Mesenchymal stem cell (in vitro differentiated cells and primary cell): ENCODE data around the gene LAMB4.

ENCODE experiments used
- DNase-seq: peaks from one replicate; pipeline ENCODE4 v3.0.0-alpha.2; 2013
- H2AFZ ChIP-seq: one replicate; pipeline ENCODE4 v1.6.1; 2013; ENCODE audit warnings: low read depth, mild to moderate bottlenecking, control low read depth, inconsistent platforms, low read length, moderate library complexity
- H2AK5ac ChIP-seq: 2 replicates; pipeline ENCODE4 v1.6.1; 2013; ENCODE audit warnings: low read length, moderate library complexity, mild to moderate bottlenecking, inconsistent platforms; ENCODE audit not compliant: severe bottlenecking
- H2BK120ac ChIP-seq: one replicate; pipeline ENCODE4 v1.6.1; 2013; ENCODE audit warnings: low read depth, mild to moderate bottlenecking, inconsistent platforms, low read length, moderate library complexity
- H2BK12ac ChIP-seq, 2 experiments: one replicate each; pipeline ENCODE4 v1.6.1; 2013; ENCODE audit warnings: inconsistent platforms in 2 of 2, low read length in 2 of 2, mild to moderate bottlenecking in 2 of 2, moderate library complexity in 2 of 2, control low read depth in 1 of 2
- H2BK15ac ChIP-seq: one replicate; pipeline ENCODE4 v1.6.1; 2013; ENCODE audit warnings: mild to moderate bottlenecking, low read depth, inconsistent platforms; ENCODE audit not compliant: poor library complexity, severe bottlenecking
- H2BK5ac ChIP-seq: 2 replicates; pipeline ENCODE4 v1.6.1; 2013; ENCODE audit warnings: low read depth, mild to moderate bottlenecking, low read length, control low read depth, inconsistent platforms; ENCODE audit not compliant: poor library complexity, severe bottlenecking
- H3K14ac ChIP-seq, 2 experiments: one replicate each; pipeline ENCODE4 v1.6.1; 2013; ENCODE audit warnings: inconsistent platforms in 2 of 2, low read length in 2 of 2, control low read depth in 1 of 2, mild to moderate bottlenecking in 1 of 2, moderate library complexity in 1 of 2
- H3K18ac ChIP-seq, 2 experiments: one replicate each; pipeline ENCODE4 v1.6.1; 2013; ENCODE audit warnings: inconsistent platforms in 2 of 2, low read length in 2 of 2, control low read depth in 1 of 2, low read depth in 1 of 2, mild to moderate bottlenecking in 1 of 2
- H3K23ac ChIP-seq, 2 experiments: one replicate each; pipeline ENCODE4 v1.6.1; 2013; ENCODE audit warnings: inconsistent platforms in 2 of 2, low read length in 2 of 2, mild to moderate bottlenecking in 2 of 2, moderate library complexity in 2 of 2, control low read depth in 1 of 2
- H3K27ac ChIP-seq: 2 replicates; pipeline ENCODE4 v1.5.1; 2013; ENCODE audit warnings: mild to moderate bottlenecking, moderate library complexity, low read length, control low read depth, inconsistent platforms; ENCODE audit not compliant: poor library complexity, severe bottlenecking
- H3K27me3 ChIP-seq, 2 experiments: 2 replicates each; pipeline versions ENCODE4 v1.6.1 to v1.7.0; 2013; ENCODE audit warnings: low read length in 2 of 2, mild to moderate bottlenecking in 2 of 2, moderate library complexity in 2 of 2, control low read depth in 1 of 2, inconsistent platforms in 1 of 2; ENCODE audit not compliant: control insufficient read depth in 1 of 2, insufficient read depth in 1 of 2
- H3K36me3 ChIP-seq, 2 experiments: 2 replicates each; pipeline versions ENCODE4 v1.6.1 to v1.7.0; 2013; ENCODE audit warnings: low read length in 2 of 2, control low read depth in 1 of 2, inconsistent platforms in 1 of 2, low read depth in 1 of 2, mild to moderate bottlenecking in 1 of 2; ENCODE audit not compliant: insufficient read depth in 2 of 2, control insufficient read depth in 1 of 2
- H3K4ac ChIP-seq, 2 experiments: one replicate each; pipeline ENCODE4 v1.6.1; 2013; ENCODE audit warnings: inconsistent platforms in 2 of 2, low read length in 2 of 2, mild to moderate bottlenecking in 2 of 2, moderate library complexity in 2 of 2, control low read depth in 1 of 2, low read depth in 1 of 2
- H3K4me1 ChIP-seq: 2 replicates; pipeline ENCODE4 v1.6.1; 2013; ENCODE audit warnings: low read depth, low read length, control low read depth; ENCODE audit not compliant: control insufficient read depth, insufficient read depth
- H3K4me2 ChIP-seq: 2 replicates; pipeline ENCODE4 v1.6.1; 2013; ENCODE audit warnings: low read length, mild to moderate bottlenecking, inconsistent platforms; ENCODE audit not compliant: poor library complexity, severe bottlenecking
- H3K4me3 ChIP-seq, 2 experiments: 2 replicates each; pipeline versions ENCODE4 v1.5.1 to v1.7.0; 2013; ENCODE audit warnings: low read length in 2 of 2, mild to moderate bottlenecking in 2 of 2, control low read depth in 1 of 2, low read depth in 1 of 2; ENCODE audit not compliant: insufficient read depth in 1 of 2
- H3K79me1 ChIP-seq: replicated peaks from 2 replicates; pipeline ENCODE4 v1.6.1; 2013; ENCODE audit warnings: mild to moderate bottlenecking, control low read depth, low read length, inconsistent platforms; ENCODE audit not compliant: poor library complexity, severe bottlenecking
- H3K9ac ChIP-seq: 2 replicates; pipeline ENCODE4 v1.7.0; 2013; ENCODE audit warnings: mild to moderate bottlenecking, low read length, moderate library complexity
- H3K9me3 ChIP-seq: 2 replicates; pipeline ENCODE4 v1.7.0; 2013; ENCODE audit warnings: mild to moderate bottlenecking, low read length; ENCODE audit not compliant: control insufficient read depth
- H4K8ac ChIP-seq: one replicate; pipeline ENCODE4 v1.6.1; 2013; ENCODE audit warnings: inconsistent platforms, mild to moderate bottlenecking, low read length, moderate library complexity
- H4K91ac ChIP-seq: one replicate; pipeline ENCODE4 v1.6.1; 2013; ENCODE audit warnings: mild to moderate bottlenecking, low read length, inconsistent platforms
- WGBS: methylation state at CpG from one replicate; pipeline ENCODE4 v1.1.7; 2013; ENCODE audit warnings: mixed read lengths; 5-methylcytosine and 5-hydroxymethylcytosine counted together

The LAMB4 gene

DNA sequence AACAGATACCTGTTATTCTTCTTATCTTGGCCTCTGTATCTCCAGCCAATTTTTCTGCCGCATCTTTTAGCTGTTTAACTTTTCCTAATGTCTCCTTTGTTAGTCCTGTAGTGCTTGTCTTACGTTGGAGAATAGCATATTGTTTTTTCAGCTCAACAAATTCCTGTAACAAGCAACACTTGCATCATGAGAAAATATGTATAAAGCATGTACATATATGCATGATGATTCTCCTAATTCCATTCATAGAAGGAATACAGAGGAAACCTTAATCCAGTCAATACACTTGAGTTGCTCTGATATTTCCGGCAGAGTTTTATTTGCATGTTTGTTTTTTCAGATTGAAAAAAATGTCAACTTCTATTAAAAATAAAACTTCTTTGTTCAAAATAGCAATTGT is 101.1 kb downstream of the LAMB4 start:
- H3K9me3 ChIP-seq = no peaks in the 10 kb centered on the region
- no peak overlapping the region for H3K14ac ChIP-seq
- H3K4me1 ChIP-seq = peaks cover 2% of the 10 kb centered on the region
- no peak overlapping the region for H3K4ac ChIP-seq
- H3K9ac ChIP-seq = no peak overlapping the region
- no peak overlapping the region for H2BK5ac ChIP-seq
- 100% methylated on average over 2 of the region's 3 CpGs for WGBS
- H3K27me3 ChIP-seq = no peaks in the 10 kb centered on the region
- no peak overlapping the region for H2BK12ac ChIP-seq
- DNase-seq = no peak
- no peak overlapping the region for H2AK5ac ChIP-seq
- H2AFZ ChIP-seq = no peak overlapping the region
- no peak overlapping the region for H3K4me3 ChIP-seq
- no peak overlapping the region for H2BK120ac ChIP-seq
- H3K4me2 ChIP-seq = no peak overlapping the region
- H3K27ac ChIP-seq = no peak overlapping the region
- no peaks in the 10 kb centered on the region for H3K79me1 ChIP-seq
- H3K18ac ChIP-seq = no peak overlapping the region
- no peak overlapping the region for H4K91ac ChIP-seq
- no peak overlapping the region for H4K8ac ChIP-seq
- H3K36me3 ChIP-seq = no peaks in the 10 kb centered on the region
- no peak overlapping the region for H3K23ac ChIP-seq
- no peak overlapping the region for H2BK15ac ChIP-seq

DNA sequence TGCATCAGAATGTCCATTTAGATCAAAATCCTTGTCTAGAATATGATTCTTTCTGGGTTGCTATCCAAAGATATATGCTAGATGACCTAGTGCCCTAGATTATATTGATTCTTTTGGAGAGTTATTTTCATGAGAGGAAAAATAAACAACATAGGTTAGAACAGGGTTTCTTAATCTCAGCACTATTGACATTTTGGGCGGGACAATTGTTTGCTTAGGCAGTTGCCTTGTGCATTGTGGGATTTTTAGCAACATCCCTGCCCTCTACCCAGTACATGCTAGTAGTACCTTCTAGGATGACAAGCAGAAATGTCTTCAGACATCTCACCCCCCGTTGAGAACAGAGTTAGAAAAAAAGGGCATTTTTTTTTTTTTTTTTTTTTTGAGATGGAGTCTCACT is 102.0 kb downstream of the LAMB4 start:
- H3K9ac ChIP-seq = no peak overlapping the region

DNA sequence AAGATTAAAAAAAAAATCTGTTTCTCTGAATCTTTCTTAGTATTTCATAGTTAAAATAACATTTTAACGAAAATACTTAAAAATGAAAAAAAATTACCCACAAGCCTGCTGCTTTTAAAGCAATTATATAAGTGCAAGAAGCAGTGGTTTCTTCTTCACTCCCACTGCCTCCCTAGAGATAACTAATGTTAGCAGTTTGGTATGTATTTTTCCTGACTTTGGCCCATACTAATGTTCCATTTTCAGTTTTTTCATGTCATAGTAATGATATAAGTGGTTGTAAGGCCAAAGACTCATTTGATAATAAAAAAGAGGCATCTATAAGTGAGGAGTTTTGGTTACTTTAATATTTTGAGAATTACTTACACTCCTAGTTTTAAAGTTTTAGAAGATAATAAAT is 102.9 kb downstream of the LAMB4 start:
- DNase-seq = no peak
- Histone ChIP-seq H3K79me1 (no peaks in the 10 kb centered on the region), H3K27ac (no peak overlapping the region), H2BK15ac (no peak overlapping the region), H3K9me3 (no peaks in the 10 kb centered on the region), H2AK5ac (no peak overlapping the region), H4K91ac (no peak overlapping the region), H3K4me2 (no peak overlapping the region), H2BK120ac (no peak overlapping the region), H3K23ac (no peak overlapping the region), H3K27me3 (no peaks in the 10 kb centered on the region), H4K8ac (no peak overlapping the region), H2BK12ac (no peak overlapping the region), H3K4me3 (no peak overlapping the region), H3K4me1 (peaks cover 2% of the 10 kb centered on the region), H3K36me3 (no peaks in the 10 kb centered on the region), H3K18ac (no peak overlapping the region), H2AFZ (no peak overlapping the region), H3K4ac (no peak overlapping the region), H3K9ac (peak overlapping the region; percentile 10), H3K14ac (no peak overlapping the region), H2BK5ac (no peak overlapping the region)
- no CpG with 5 or more reads among the region's 1 CpG for WGBS

More for the DNA sequence above, 102.0 kb downstream of the LAMB4 start:
- Histone ChIP-seq H2BK12ac (no peak overlapping the region), H3K27ac (no peak overlapping the region), H3K9me3 (no peaks in the 10 kb centered on the region), H2BK15ac (no peak overlapping the region), H4K91ac (no peak overlapping the region), H2AFZ (no peak overlapping the region), H3K79me1 (no peaks in the 10 kb centered on the region), H3K18ac (no peak overlapping the region), H2BK120ac (no peak overlapping the region), H3K36me3 (no peaks in the 10 kb centered on the region), H3K4ac (no peak overlapping the region), H3K4me1 (peaks cover 2% of the 10 kb centered on the region), H4K8ac (no peak overlapping the region), H3K23ac (no peak overlapping the region), H3K27me3 (no peaks in the 10 kb centered on the region), H2AK5ac (no peak overlapping the region), H3K4me3 (no peak overlapping the region), H2BK5ac (no peak overlapping the region), H3K4me2 (no peak overlapping the region), H3K14ac (no peak overlapping the region)
- no peak for DNase-seq
- WGBS = 94% methylated on average over 2 of the region's 2 CpGs

DNA sequence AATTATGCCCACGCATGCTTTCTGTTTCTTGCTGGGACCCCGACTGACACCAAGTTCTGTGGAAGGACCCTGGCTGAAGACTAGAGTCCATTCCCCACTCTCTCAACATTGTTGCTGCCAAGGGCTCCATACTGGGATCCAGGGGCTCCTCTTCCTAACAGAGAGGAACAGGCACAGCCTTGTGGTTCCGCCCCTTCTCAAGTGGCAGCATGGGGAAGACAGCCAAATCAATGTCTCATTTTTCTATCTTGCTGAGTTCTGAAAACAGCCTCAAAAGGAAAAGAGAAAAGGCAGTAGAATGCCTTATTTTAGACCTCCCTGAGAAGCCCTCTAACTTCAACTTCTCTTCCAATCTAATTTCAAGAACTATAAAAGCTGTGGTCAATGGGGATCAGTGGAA is 103.5 kb downstream of the LAMB4 start:
- Histone ChIP-seq H2AFZ (no peak overlapping the region), H3K9ac (peak overlapping the region; percentile 10), H2BK5ac (no peak overlapping the region), H4K8ac (no peak overlapping the region), H3K4me1 (peaks cover 2% of the 10 kb centered on the region), H3K4me2 (no peak overlapping the region), H3K4ac (no peak overlapping the region), H3K4me3 (no peak overlapping the region), H2BK12ac (no peak overlapping the region), H3K23ac (no peak overlapping the region), H2BK15ac (no peak overlapping the region), H3K79me1 (no peaks in the 10 kb centered on the region), H2AK5ac (no peak overlapping the region), H3K9me3 (no peaks in the 10 kb centered on the region), H2BK120ac (no peak overlapping the region), H4K91ac (no peak overlapping the region), H3K18ac (peak overlapping the region in 1 of 2 experiments; percentile 44), H3K36me3 (no peaks in the 10 kb centered on the region), H3K14ac (no peak overlapping the region), H3K27me3 (no peaks in the 10 kb centered on the region), H3K27ac (no peak overlapping the region)
- 100% methylated on average over 3 of the region's 3 CpGs for WGBS
- DNase-seq = no peak
